ENCODE measurements around the gene PTPRC. TPM values are rescaled to one million over a fixed set of nuclear protein-coding genes. Genes with fewer than 3 reads are reported as not detected.

The PTPRC gene
- total and polyA plus RNA-seq, 2 donors (not counting 3 experiments of a cell fraction or from before 2014, with no cell fraction given) = not detected

GRCh38 chr1:198750081-198750480 lies 111.2 kb downstream of the PTPRC start:
- Histone ChIP-seq H3K4me1 (ENCODE audit: control insufficient read depth, extremely low read depth, insufficient read depth, low read length) (no peaks in the 10 kb centered on the region), H3K4me3 (replicated peaks in 1 of 3; ENCODE audit: insufficient read depth in 1 of 3, low read depth in 1 of 3, low read length in 3 of 3) (no peak overlapping the region), H3K9me3 (replicated peaks; ENCODE audit: control insufficient read depth, insufficient read depth, low read length) (no peaks in the 10 kb centered on the region), H3K27ac (ENCODE audit: insufficient read depth, low read depth, low read length) (no peak overlapping the region), H2AFZ (ENCODE audit: low read depth, low read length) (no peak overlapping the region), H4K20me1 (replicated peaks; ENCODE audit: control insufficient read depth, extremely low read depth, insufficient read depth, low read length) (no peaks in the 10 kb centered on the region), H3K27me3 (ENCODE audit: control insufficient read depth in 2 of 2, insufficient read depth in 2 of 2, low read length in 2 of 2) (no peaks in the 10 kb centered on the region), H3K9me1 (replicated peaks; ENCODE audit: control insufficient read depth, extremely low read depth, insufficient read depth, low read length) (no peaks in the 10 kb centered on the region), H3K79me2 (ENCODE audit: control insufficient read depth, insufficient read depth, low read length) (no peaks in the 10 kb centered on the region), H3K9ac (replicated peaks; ENCODE audit: extremely low read depth, insufficient read depth, low read length) (no peak overlapping the region), H3K36me3 (ENCODE audit: control insufficient read depth in 2 of 2, extremely low read depth in 1 of 2, insufficient read depth in 2 of 2, low read length in 2 of 2) (no peaks in the 10 kb centered on the region), H3K4me2 (ENCODE audit: insufficient read depth, low read length) (no peak overlapping the region)
- intact Hi-C loops (cut with micrococcal nuclease) = no loop called here
- FAIRE-seq = no peak
- ChIA-PET POLR2A (no interaction called here), CTCF (interaction anchor here (1.0 kb wide), 1 partner anchor 363 kb away, joined by 4 read pairs; no protein-coding TSS in a partner anchor)
- no TSS peak for BruUV-seq (replicated peaks)
- TF ChIP-seq FOS (IDR thresholded peaks at IDR 0.05; ENCODE audit: borderline replicate concordance, insufficient read depth, low read length) = no peak
- TF ChIP-seq EZH2 (IDR thresholded peaks at IDR 0.05; ENCODE audit: borderline replicate concordance, low read depth, low read length, severe bottlenecking) = no peak
- no peak for TF ChIP-seq JUN (IDR thresholded peaks at IDR 0.05; ENCODE audit: borderline replicate concordance, insufficient read depth, insufficient read length, low read depth)
- TF ChIP-seq GATA2 (IDR thresholded peaks at IDR 0.05; ENCODE audit: insufficient read depth, insufficient read length, low read depth, low read length) = no peak
- TF ChIP-seq MAX (IDR thresholded peaks at IDR 0.05; ENCODE audit: insufficient read depth, insufficient read length) = no peak
- TF ChIP-seq, protein P1, sequence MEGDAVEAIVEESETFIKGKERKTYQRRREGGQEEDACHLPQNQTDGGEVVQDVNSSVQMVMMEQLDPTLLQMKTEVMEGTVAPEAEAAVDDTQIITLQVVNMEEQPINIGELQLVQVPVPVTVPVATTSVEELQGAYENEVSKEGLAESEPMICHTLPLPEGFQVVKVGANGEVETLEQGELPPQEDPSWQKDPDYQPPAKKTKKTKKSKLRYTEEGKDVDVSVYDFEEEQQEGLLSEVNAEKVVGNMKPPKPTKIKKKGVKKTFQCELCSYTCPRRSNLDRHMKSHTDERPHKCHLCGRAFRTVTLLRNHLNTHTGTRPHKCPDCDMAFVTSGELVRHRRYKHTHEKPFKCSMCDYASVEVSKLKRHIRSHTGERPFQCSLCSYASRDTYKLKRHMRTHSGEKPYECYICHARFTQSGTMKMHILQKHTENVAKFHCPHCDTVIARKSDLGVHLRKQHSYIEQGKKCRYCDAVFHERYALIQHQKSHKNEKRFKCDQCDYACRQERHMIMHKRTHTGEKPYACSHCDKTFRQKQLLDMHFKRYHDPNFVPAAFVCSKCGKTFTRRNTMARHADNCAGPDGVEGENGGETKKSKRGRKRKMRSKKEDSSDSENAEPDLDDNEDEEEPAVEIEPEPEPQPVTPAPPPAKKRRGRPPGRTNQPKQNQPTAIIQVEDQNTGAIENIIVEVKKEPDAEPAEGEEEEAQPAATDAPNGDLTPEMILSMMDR (IDR thresholded peaks at IDR 0.05; ENCODE audit: extremely low read depth in 1 of 2, insufficient read depth in 1 of 2, low read depth in 1 of 2, low read length in 2 of 2) = no peak
- TF ChIP-seq POLR2AphosphoS5 (IDR thresholded peaks at IDR 0.05; ENCODE audit: insufficient read depth, low read depth, low read length) = no peak
- no peak for TF ChIP-seq MYC (IDR thresholded peaks at IDR 0.05; ENCODE audit: low read depth, low read length)
- no peak for TF ChIP-seq POLR2A (IDR thresholded peaks at IDR 0.05; ENCODE audit: low read depth, low read length)
- dilution Hi-C loops (cut with MboI; ENCODE audit: extremely low pct_ligation_motif_present, low sequenced_read_pairs) = no loop called here
- DNase-seq (ENCODE audit: low read depth, low spot score) = no peak
